Stimulated activated CD4-positive, alpha-beta T cell treated with anti-CD3 and anti-CD28 coated beads, Interleukin-15, amount 100 ng/mL, for 1 hour (primary cell): ENCODE measurements around the gene CDH13.

Experiments
- DNase-seq, 2 donors: peaks; one replicate each; pipeline ENCODE4 v3.0.0-alpha.2; 2020; ENCODE audit warnings: low read depth in 1 of 2, low spot score in 1 of 2

CDH13 gene

GRCh38 chr16:83458612-83459011 is 831.8 kb downstream of the CDH13 start:
- no peak for DNase-seq

GRCh38 chr16:83464991-83465390 is 838.2 kb downstream of the CDH13 start:
- DNase-seq: no peak

- no peak for DNase-seq
Measured at GRCh38 chr16:83470416-83470815, 843.6 kb downstream of the CDH13 start.

- no peak for DNase-seq
Measured at GRCh38 chr16:83472776-83473501, 846.2 kb downstream of the CDH13 start.

- no peak for DNase-seq
Measured at GRCh38 chr16:83473926-83474650, 847.3 kb downstream of the CDH13 start.

- DNase-seq: no peak
Measured at GRCh38 chr16:83475108-83475507, 848.3 kb downstream of the CDH13 start.

GRCh38 chr16:83481589-83481988 is 854.8 kb downstream of the CDH13 start:
- no peak for DNase-seq

- DNase-seq: no peak
Measured at GRCh38 chr16:83482545-83483162, 855.9 kb downstream of the CDH13 start.

- no peak for DNase-seq
Measured at GRCh38 chr16:83490073-83490472, 863.3 kb downstream of the CDH13 start.

- DNase-seq: no peak
Measured at GRCh38 chr16:83494459-83494858, 867.7 kb downstream of the CDH13 start.

GRCh38 chr16:83501481-83501880 is 874.7 kb downstream of the CDH13 start:
- no peak for DNase-seq

- DNase-seq: no peak
Measured at GRCh38 chr16:83508295-83508694, 881.5 kb downstream of the CDH13 start.

- DNase-seq: no peak
Measured at GRCh38 chr16:83509316-83509715, 882.5 kb downstream of the CDH13 start.

GRCh38 chr16:83510906-83511305 is 884.1 kb downstream of the CDH13 start:
- no peak for DNase-seq

GRCh38 chr16:83513008-83513755 is 886.4 kb downstream of the CDH13 start:
- DNase-seq: no peak

- DNase-seq: no peak
Measured at GRCh38 chr16:83515395-83515794, 888.6 kb downstream of the CDH13 start.

- no peak for DNase-seq
Measured at GRCh38 chr16:83516931-83517330, 890.2 kb downstream of the CDH13 start.

GRCh38 chr16:83517398-83517797 is 890.6 kb downstream of the CDH13 start:
- no peak for DNase-seq

- no peak for DNase-seq
Measured at GRCh38 chr16:83520596-83520995, 893.8 kb downstream of the CDH13 start.

GRCh38 chr16:83530293-83530692 is 903.5 kb downstream of the CDH13 start:
- no peak for DNase-seq

- DNase-seq: no peak
Measured at GRCh38 chr16:83532634-83533033, 905.9 kb downstream of the CDH13 start.

- no peak for DNase-seq
Measured at GRCh38 chr16:83533193-83533592, 906.4 kb downstream of the CDH13 start.
